C1 segment of cervical spinal cord (tissue), 14 donors: Measurements from ENCODE around the gene PLRG1.

Experiments
- DNase-seq, 14 donors: peaks; one replicate each; lab custom pipeline; 2025; lab: John Stamatoyannopoulos, UW

Gene PLRG1

DNA sequence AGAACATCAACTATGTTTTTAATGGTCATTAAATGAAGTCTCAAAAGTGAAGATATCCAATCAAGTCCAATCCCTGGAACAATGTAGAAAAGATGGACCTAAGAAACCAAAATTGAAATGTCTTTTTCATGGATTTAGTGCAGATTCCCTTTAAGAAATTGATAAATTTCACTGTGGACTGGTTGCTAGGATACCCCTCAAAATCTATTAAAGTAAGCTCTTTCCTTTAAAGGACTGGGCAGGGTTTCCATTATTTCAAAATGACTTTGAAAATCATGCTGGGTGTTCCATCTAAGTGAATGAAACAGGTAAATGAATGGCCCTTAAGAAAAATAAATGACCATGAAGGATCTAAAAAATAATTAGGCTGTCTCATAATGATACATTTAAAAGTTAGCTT, 28.6 kb downstream of the PLRG1 start:
- DNase-seq = no peak

DNA sequence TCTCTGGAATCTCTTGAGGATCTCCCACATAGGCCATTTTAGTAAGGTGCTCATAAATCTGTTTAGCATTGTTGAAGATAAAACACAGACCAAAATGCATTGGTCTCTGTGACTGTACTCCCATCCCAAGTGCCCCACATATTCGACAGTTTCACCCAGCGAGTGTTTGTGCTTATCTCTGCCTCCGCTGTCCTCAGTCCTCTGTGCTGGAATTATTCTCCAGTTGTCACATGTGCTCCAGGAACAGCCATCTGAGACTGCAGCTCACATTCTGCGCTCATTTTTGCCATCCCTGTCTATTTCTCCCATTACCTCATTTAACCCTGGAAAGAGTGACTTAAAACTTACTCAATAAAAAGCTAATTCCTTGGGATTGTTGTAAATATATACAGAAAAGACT, 31.0 kb downstream of the PLRG1 start:
- DNase-seq = no peak

DNA sequence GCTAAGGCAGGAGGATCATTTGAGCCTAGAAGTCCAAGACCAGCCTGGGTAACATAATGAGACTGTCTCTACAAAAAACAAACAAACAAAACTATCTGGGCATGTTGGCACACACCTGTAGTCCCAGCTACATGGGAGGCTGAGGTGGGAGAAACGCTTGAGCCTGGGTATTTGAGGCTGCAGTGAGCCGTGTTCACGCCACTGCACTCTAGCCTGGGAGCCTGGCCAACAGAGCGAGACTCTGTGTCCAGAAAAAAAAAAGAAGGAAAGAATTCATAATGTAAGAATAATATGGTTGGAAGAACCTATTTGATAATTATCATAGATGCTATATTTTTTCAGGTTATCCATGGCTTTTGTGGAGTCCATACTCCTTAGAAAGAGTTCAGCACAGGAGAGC, 32.6 kb downstream of the PLRG1 start:
- DNase-seq = no peak

DNA sequence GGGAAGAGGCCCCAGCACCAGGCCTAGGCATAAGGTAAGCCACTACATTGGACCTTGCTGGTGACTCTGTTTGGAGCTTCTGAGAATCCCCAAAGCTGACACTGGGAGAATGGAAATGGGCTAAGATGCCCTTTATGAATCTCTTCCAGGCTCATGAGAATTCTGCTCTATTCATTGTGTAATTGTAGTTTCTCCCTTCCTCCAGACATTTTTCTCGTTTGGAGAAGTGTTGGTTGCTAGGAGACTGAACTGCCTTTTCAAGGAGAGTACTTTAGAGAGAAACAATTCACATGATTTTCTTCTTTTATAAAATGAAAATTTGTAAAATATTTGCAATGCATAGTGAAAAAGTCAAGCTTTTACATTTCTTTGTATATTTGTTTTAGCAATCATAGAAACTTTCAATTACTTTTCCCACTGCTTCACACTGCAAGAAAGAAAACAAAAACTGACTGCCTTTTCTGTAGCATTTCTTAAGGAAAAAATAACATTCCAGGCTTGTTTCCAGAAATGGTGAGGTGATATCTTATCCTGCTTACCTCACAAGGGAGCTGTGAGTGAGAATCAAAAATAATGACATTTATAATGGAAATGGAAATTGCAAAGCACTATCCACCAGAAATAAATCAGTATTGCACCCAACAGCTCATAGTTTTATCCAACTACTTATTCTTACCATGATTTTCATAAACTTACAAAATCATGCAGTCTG, 33.7 kb downstream of the PLRG1 start:
- DNase-seq = no peak

DNA sequence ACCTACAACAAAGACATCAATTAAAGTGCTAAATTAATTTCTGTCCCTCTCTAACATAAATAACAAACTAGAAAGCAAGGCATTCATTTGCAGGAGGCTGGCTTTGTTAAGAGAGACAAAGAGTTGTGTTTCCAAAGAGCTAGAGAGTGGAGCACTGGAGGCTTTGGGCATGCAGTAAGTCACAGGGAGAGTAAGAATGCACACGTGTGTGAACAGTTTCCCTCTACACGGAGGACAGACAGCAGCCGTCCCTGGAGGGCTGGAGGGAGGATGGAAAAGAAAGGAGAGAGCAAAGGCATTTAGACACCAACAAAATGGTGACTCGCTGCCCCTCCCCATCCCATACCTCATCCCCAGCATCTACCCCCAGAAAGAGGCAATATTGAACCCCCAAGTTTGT, 38.2 kb downstream of the PLRG1 start:
- DNase-seq = no peak

DNA sequence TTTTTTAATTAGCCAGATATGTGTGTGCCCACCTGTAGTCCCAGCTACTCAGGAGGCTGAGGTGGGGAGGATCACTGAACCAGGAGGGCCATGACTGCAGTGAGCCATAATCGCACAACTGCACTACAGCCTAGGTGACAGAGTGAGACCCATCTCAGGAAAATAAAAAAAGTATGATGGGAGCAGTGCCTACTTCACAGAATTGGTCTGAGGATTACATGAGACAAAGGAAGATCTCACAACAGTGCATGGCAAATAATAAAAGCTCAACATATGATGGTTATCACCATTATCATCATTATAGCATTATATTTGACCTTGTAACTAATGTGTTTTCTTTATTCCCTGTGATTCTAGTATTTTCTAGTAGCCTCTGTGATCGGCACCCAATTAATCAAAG, 38.7 kb downstream of the PLRG1 start:
- no peak for DNase-seq

DNA sequence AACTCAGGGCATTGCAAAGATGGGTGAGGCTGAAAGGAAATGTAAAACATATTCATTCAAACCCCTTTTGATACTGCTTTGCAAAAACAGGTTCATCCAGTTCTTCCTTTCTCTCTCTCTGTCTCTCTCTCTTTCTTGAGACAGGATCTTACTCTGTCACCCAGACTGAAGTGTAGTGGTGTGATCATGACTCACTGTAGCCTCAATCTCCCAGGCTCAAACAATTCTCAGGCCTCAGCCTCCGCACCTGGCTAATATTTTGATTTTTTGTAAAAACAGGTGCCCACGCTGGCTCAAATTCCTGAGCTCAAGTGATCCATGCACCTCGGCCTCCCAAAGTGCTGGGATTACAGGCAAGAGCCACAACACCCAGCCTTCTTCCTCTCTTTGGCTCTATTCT, 43.0 kb downstream of the PLRG1 start:
- no peak for DNase-seq

DNA sequence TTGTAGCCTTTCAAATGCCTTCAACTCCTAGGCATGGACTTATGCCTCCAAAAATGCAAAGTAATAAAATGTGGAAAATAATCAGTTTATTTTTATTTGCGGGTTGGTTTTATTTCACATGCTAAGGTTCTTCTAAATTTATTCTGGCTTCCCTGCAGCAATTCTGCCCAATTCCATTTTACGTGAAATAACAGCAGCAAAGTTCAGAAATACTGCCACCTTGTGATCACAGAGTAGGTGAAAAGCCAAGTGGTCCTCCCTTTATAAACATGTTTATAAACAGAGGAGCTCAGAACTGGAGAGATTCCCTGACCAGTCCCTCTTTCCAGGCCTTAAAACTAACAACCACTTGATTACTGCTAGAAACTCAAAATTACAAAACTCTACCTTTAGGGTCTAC, 43.9 kb downstream of the PLRG1 start:
- DNase-seq = peak in 1 of 14 donors; percentile 2

DNA sequence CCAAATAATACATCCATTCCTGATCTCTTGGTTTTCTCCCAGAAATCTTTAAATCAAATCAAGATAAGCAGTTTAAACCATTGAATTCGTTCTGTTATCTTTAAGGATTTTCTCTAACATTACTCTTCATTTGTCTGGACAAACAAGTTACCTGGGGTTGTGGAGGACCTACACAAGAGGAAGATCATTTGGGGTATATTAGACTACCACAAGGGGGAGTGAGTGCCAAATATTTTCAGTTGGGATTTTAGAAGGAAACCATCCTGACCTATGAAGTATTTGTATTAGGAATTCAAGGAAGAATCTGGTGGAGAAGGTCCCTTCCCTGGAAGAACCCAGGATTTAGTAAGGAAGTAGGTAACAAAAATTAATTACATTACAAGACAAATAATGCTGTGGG, 46.6 kb downstream of the PLRG1 start:
- no peak for DNase-seq

DNA sequence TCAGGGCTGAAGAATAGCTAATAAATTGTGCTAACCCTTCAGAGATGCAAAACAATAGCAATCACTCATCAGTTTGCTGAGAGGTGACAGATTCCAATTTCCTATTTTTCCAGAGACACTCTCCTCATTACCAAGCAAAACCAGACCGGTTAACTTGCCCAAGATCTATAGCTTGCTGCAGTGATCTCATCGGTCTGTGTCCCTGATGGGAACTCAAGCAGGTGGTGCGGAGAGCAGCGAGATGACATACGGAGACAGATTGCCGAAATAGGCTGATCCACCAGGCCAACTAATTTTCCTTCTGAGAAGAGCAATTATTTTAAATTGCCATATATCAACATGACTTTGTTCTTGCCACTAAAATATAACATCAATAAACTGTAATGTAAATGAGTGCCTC, 48.1 kb downstream of the PLRG1 start:
- DNase-seq = no peak

DNA sequence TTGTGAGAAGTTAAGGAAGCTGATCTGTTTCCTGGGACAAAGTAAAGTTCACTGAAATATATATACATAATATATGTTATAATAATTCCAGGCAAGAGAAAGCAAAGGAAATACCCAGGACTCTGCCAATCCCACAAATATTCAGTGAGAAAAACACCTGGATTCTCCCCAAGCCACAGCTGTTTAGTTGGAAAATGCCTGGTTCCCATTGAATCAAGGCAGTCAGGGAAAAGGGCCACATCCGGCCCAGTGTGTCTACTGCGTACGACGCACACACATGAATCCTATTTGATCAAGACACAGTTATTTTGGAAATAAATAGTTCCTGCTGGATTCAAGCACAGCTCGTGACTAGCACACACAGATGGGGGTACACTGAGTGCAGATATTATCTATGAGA, 52.3 kb downstream of the PLRG1 start:
- DNase-seq = no peak

DNA sequence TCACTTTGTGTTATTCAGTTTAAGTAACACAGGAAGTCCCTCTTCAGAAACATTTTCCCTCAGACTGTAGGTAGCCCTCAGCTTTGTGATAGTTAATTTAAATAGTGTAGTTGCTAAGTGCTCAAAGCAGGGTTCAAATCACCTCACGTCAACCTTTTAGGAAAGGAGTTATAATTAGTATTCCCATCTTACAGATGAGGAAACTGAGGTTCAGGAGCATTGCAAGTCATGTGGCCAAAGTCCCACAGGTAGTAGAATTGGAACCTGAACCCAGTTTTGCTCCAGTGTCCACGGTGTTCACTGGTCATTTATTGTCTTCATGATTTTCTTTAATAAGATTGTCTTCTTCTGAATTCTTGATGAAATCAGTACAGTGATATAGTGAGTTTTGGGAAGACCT, 54.3 kb downstream of the PLRG1 start:
- DNase-seq = no peak

DNA sequence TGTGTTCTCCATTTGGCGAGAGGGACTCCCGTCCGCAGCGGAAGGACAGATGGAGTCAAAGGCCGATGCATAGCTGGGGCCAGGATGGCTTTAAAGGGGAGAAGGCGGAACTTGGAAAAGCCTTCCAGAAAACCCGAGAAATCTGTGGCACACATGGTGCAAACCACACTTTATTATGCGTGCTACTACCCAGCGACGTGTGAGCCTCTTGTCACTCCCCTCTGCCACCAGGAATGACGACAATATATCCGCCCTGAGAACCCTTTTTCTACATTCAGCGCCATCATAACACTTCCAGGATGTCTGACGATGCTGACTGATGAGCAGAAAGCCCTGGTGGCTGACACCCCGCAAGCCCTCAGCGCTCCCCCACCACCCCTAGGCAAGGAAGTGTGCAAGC, 57.9 kb downstream of the PLRG1 start:
- no peak for DNase-seq

DNA sequence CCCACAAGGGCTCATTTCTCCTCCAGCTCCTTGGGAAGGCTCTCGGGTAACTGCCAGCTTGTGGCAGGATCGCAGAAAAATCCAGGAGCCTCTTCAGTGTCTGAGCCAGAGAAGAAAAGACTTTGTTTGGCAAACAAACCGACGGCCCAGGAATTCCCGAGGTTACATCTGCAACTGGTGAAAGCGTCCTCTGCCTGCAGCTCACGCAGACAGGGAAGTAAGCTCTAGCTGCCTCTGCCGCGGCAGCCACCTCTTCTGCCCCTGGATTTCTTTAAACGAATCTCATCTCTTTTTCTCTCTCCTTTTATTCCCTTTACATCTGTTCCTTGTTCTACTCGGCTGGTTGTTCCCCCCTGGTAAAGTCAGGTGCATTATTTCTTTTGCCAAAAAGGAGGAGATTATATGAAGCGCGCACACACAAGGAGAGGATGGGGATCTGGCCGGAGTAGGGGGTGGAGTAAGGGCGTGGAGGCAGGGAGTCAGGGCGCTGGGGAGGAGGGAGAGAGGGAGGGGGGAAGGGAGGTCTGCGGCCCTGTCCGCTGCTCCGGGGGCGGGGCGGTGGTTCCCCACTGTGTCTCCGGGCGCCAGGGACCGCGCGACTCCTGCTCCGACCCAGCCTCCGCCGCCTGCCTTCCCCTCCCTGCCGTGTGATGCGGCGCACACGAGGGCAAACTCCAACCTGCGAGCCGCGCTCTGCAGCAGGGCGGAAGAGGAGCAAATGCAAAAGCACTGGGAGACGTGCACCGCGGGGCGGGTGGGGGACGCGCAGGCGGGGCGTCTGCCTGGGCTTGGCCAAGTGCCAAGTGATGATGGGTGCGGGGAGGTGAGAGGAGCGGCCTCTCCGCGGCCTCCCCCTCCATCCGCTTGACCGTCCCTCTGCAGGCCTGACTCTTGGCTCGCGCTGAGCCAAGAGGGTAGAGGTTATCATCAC, 58.6 kb downstream of the PLRG1 start, which contains the start of gene DCHS2:
TSS of gene DCHS2 (minus strand) at position 459 of the 931 bp plus-strand sequence. CDS start at position 15, 444 bp downstream.
- peak in 6 of 14 donors; percentile 9 to 52 (median 18) for DNase-seq

DNA sequence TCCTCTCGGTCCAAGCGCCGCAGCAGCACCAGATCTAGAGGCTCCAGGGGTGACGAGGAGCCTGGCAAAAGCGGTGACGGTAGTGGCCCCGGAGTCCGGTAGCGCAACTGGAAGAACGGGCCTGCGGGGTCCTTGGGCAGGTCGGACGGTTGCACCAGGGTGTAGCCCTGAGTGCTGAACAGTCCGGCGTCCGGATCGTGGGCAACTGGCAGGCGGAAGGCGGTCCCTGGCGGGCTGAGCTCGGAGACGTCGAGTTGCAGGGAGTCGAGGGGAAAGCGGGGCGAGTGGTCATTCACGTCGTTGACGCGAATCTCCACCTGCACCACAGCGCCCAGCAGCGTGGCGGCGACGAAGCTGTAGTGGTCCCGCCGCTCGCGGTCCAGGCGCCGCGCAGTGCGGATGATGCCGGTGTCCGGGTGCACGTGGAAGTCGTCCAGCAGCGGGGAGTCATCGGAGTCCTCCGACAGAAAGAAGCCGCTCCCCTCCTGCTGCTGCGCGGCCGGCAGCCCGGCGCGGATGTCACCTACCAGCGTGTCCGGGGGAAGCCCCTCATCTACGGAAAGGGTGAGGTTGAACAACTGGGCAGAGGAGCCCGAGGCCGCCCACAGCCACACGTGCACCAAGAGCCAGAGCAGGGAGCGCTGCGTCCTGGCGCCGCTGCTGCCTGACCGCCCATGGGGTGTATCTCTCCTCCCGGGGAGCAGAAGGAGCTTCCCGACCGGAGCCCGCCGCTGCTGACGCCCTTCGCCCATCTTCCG, 59.4 kb downstream of the PLRG1 start:
- no peak for DNase-seq

DNA sequence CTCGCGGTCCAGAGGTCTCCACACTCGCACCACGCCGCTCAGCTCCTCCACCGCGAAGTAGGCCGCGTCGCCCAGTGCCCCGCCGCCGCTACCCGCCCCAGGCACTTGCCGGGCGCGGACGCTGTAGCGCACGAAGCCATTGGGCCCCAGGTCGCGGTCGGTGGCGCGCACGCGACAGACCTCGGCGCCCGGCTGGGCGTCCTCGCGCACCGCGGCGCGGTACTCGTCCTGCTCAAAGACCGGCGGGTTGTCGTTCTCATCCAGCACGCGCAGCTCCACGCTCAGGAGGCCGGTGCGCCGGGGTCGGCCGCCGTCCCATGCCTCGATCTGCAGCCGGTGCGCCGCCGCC, 60.0 kb downstream of the PLRG1 start:
- DNase-seq = no peak

DNA sequence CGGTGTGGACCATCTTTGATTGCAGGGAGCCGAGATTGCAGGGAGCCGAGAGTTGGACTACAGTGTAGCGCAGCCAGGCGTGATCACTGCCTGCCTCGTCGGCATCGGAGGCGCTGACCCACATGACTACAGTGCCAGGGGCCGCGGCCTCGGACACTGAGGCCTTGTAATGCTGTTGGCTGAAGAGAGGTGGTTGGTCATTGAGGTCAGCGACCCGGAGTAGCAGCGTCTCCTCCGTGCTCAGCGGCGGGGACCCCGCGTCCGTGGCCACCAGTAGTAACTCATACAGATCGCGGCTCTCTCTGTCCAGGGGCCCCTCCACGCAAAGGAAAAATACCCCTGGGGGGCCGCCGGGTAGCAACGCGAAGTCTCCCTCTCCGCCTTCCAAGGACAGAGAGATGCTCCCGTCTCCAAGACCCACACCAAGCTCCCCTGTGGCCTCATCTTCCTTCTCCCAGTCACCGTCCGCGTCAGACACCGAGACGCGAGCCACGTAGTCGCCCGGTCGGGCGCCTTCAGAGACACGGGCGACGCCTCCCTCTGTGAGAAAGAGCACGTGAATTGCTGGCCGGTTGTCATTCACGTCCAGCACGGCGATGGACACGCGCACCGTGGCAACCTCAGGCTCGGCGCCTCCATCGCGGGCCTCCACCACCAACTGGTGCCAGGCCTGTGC, 60.5 kb downstream of the PLRG1 start:
- DNase-seq = no peak

DNA sequence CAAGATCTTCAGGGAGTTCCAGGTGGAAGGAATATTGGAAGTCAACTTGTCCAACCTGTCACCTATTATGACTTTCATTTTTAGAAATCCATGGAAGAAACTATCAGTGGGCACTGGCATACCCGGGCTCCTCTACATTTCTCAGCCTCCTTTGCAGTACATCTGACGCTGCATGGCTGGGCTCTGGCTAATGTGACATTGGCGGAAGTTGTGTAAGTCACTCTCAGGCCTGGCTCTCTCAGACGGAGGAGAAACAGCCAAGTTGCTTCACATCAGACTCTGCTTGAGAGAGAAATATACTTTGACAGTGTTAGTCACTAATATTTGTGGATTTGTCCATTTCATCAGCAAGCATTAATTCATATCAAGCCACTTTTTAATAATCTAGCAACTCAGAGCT, 63.1 kb downstream of the PLRG1 start:
- DNase-seq = no peak

DNA sequence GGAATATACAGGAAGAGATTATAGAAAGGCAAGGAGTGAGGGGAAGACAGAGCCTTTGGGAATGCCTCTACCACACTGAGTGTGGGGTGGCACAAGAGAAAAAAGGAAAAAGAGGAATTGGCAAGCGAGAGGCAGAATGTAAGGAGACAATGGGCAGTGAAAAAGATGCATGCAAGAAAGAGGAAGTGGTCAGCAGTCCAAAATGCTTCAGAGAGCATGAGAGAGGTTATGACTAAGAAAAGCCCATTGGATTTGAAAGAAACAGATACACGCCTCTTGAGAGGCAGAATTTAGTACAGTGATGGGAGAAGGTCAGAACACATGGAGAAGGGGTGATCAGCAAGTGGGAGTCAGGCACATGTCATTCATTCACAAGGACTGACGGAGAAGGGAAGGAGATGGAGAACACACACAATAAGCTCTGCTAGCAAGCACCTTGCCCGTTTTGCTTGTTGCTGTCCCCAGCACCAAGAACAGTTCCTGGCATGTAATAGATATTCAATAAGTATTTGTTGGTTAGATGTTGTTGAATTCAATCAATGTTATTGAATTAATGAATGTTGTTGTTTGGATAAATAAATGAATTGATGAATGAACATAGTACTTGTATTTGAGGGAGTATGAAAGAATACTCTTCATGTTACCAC, 65.0 kb downstream of the PLRG1 start:
- DNase-seq = no peak
